SK-N-DZ (cell line): Measurements from ENCODE around the gene STK4.
A peak's percentile ranks its signal among the peaks of the same experiment; 100 is the strongest.
"Not testable (repeated sequence)": the region's sequence is repeated elsewhere in the genome, so short reads cannot be mapped to it uniquely, and the experiment has no call there.

Experiments
- DNase-seq: peaks from one replicate; pipeline ENCODE4 v3.0.0-alpha.2; 2015; ENCODE audit warnings: low spot score

Gene STK4

GRCh38 chr20:45021631-45022030 is 55.3 kb downstream of the STK4 start:
- no peak for DNase-seq

GRCh38 chr20:45023140-45023539 is 56.8 kb downstream of the STK4 start:
- DNase-seq, result not testable (repeated sequence)

DNA sequence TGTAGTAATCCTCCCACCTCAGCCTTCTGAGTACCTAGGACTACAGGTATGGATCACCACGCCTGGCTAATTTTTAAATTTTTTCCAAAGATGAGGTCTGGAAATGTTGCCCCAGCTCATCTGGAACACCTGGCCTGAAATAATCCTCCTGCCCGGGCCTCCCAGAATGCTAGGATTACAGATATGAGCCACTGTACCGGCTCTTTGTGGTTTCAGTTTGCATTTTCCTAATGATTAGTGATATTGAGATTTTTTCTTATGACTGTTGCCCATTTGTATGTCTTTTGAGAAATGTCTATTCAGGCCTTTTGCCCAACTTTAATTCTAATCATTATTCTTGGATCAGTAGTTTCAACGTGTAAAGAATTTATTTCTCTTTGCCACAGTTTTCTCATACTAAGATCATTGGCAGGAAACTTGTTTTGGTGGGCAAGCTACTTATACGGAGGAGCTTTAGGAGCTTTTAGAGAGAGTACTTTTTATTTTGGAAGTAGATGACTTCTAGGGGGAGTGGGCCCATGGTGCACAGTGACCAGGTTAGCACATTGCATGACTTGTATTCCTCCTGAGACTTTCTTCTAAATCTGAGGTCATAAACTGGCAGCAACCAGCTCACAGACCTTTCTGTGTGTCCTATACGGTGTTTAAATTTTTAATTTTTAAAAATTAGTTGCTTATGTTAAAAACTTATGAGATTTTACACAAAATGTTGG is 62.3 kb downstream of the STK4 start:
- no peak for DNase-seq

- no peak for DNase-seq
Measured at GRCh38 chr20:45029884-45030283, 63.6 kb downstream of the STK4 start.

GRCh38 chr20:45032276-45032675 is 66.0 kb downstream of the STK4 start:
- no peak for DNase-seq

DNA sequence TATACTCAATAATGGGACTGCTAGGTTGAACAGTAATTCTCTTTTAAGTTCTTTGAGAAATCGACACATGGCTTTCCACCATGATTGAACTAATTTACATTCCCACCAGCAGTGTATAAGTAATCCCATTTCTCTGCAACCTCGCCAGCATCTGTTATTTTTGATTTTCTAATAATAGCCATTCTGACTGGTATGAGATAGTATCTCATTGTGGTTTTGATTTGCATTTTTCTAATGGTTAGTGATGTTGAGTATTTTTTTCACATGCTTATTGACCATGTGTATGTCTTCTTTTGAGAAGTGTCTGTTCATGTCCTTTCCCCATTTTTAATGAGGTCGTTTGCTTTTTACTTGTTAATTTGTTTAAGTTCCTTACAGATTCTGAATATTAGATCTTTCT is 66.5 kb downstream of the STK4 start:
- no peak for DNase-seq

- no peak for DNase-seq
Measured at GRCh38 chr20:45034436-45034835, 68.1 kb downstream of the STK4 start.

GRCh38 chr20:45036044-45036755 is 69.9 kb downstream of the STK4 start:
- no peak for DNase-seq

DNA sequence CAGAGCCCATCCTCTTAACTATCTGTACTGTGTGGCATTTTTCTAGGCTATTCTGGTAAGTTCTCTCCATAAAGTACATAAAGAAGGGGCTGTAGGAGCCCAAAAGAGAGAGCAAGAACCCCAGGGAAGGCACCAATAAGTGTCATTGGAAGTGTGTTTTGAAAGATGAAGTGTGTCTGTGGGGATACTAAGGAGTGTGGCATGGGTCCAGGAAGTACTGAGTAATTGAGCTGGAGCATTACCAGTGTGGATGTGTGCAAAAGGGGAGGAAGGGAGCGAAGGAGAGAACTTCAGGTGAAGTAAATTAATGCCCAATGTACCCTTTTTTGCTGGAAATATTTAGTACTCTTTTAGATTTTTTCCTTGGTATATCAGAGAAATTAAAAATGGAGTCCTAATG is 70.7 kb downstream of the STK4 start:
- no peak for DNase-seq

- no peak for DNase-seq
Measured at GRCh38 chr20:45037635-45038034, 71.3 kb downstream of the STK4 start.

DNA sequence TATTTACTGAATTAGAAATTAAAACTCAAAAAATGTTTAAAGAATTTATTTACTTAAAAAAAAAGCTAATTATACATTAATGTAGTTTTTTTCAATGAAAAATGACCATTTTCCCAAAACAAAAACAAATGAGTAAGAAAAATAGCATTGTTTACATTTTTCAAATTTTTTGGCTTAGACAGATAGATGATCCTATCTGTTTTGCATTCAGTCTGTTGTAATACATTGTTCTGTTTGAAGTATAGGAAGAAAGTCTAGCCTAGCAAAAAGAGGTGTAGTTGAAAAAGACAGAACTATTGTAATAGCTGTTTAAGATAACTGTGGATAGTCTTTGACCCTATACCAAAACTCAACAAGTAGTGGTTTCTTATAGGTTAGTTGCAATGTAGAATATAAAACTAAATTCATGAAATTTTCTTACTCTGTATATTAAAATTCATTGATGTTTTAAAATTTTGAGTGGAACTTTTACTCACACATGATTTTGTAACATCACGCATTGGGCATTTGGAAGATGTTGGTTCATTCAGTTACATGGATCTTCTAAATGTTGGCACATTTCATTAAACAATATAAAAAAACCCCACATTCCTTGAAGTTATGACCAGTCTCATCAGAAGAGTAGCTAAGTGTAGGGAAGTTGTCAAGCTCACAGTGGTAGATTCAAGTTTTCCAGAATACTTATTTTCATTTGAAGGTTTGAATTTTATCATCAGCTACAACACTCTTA is 72.6 kb downstream of the STK4 start:
- no peak for DNase-seq

- no peak for DNase-seq
Measured at GRCh38 chr20:45039475-45039820, 73.1 kb downstream of the STK4 start.

GRCh38 chr20:45041464-45042337 is 75.4 kb downstream of the STK4 start:
- no peak for DNase-seq

- DNase-seq, result no peak
Measured at GRCh38 chr20:45042978-45043377, 76.7 kb downstream of the STK4 start.

- peak; percentile 67 for DNase-seq
Measured at GRCh38 chr20:45044084-45044573, 77.8 kb downstream of the STK4 start.

DNA sequence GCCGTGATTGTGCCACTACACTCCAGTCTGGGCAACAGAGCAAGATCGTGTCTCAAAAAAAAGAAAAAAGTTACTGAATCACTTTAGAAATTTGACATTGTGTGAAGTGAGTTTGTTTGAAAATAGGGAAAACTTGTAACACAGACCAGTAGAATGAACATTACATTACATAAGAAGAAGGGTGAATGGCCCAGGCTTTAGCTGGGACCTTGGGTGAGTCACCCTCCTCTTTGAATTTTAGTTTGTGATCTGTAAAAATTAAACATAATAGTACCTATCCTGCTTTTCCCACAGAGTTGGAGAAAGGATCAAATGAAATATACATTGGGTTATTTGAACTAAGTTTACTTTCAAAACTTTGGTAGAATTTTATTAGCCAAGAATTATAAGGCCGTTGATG is 78.3 kb downstream of the STK4 start:
- DNase-seq, result no peak

DNA sequence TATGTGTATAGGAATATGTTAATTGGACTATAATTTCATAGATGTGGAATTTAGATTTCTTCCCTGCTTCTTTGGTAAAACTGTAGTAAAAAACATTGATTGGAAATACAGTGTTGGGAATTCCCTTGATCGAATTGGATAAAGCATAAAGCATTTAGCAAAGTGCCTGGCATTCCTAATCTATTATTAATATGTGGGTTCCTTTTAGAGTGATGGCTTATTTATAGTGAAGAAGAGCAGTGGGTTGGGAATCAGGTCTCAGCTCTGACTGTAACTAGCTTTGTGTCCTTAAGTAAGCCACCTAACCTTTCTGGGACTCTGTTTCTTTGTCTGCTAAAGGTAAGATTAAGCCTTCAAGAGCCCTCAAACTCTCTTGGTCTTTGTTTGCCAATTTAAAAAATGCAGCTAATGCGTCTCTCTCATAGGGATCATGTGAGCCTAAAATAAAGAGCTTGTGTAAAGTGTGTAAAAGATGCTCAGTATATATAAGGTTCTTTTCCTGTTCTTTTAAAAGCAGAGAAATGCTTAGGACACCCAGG is 81.3 kb downstream of the STK4 start:
- DNase-seq, result no peak

- no peak for DNase-seq
Measured at GRCh38 chr20:45049438-45049837, 83.1 kb downstream of the STK4 start.

GRCh38 chr20:45049904-45050471 is 83.7 kb downstream of the STK4 start:
- no peak for DNase-seq

- no peak for DNase-seq
Measured at GRCh38 chr20:45051204-45052060, 85.1 kb downstream of the STK4 start.
